Ectodermal cell (in vitro differentiated cells): ENCODE data around the gene HMGN4.

Experiments
- H3K27ac ChIP-seq: 2 replicates; pipeline ENCODE4 v1.7.0; 2013; ENCODE audit warnings: mild to moderate bottlenecking, low read depth, low read length; ENCODE audit not compliant: insufficient read depth, poor library complexity, severe bottlenecking
- H3K27me3 ChIP-seq: 2 replicates; pipeline ENCODE4 v1.7.0; 2013; ENCODE audit warnings: mild to moderate bottlenecking, low read length; ENCODE audit not compliant: insufficient read depth, control insufficient read depth, poor library complexity, severe bottlenecking
- H3K36me3 ChIP-seq: one replicate; pipeline ENCODE4 v1.7.0; 2013; ENCODE audit warnings: low read length; ENCODE audit not compliant: control insufficient read depth, insufficient read depth
- H3K4me1 ChIP-seq: one replicate; pipeline ENCODE4 v1.7.0; 2013; ENCODE audit warnings: low read length; ENCODE audit not compliant: control insufficient read depth, insufficient read depth
- H3K4me3 ChIP-seq: 2 replicates; pipeline ENCODE4 v1.7.0; 2013; ENCODE audit warnings: low read depth, low read length, control low read depth; ENCODE audit not compliant: insufficient read depth
- H3K9me3 ChIP-seq: 2 replicates; pipeline ENCODE4 v1.7.0; 2013; ENCODE audit warnings: mild to moderate bottlenecking, low read length, moderate library complexity; ENCODE audit not compliant: control insufficient read depth
- WGBS, 2 experiments: methylation state at CpG; one replicate each; pipeline ENCODE4 v1.1.7; 2013; ENCODE audit warnings: missing lambda C conversion rate in 2 of 2; 5-methylcytosine and 5-hydroxymethylcytosine counted together

Gene HMGN4

DNA sequence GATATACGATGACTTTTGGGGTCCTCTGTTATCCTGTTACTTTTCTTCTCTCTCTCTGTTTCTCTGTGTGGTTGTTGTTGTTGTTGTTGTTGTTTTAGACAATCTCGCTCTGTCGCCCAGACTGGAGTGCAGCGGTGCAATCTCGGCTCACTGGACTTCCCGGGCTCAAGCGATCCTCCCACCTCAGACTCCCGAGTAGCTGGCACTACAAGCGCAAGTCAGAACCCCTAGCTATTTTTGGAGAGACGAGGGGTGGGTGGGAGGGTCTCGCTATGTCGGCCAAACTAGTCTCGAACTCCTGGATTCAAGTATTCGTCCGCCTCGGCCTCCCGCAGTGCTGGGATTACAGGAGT, 39.5 kb downstream of the HMGN4 start:
- peak overlapping the region; percentile 32 for H3K4me3 ChIP-seq
- no peaks in the 10 kb centered on the region for H3K36me3 ChIP-seq
- H3K27me3 ChIP-seq = peaks cover 41% of the 10 kb centered on the region
- peaks cover 2% of the 10 kb centered on the region for H3K9me3 ChIP-seq
- 6 to 8% methylated on average over 17 of the region's 17 CpGs for WGBS, 2 experiments
- H3K4me1 ChIP-seq = no peaks in the 10 kb centered on the region
- H3K27ac ChIP-seq = no peak overlapping the region

DNA sequence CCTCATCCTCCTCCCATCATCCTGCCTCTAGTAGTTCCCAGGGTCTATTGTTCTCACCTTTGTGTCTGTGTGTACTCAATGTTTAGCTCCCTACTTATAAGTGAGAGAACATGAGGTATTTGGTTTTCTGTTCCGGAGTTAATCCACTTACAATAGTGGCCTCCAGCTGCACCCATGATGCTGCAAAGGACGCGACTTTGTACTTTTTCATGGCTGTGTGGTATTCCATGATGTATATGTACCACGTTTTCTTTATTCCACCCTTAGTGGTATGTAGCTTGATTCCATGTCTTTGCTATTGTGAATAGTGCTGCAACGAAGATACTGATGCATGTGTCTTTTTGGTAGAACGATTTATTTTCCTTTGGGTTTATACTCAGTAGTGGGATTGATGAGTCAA, 40.1 kb downstream of the HMGN4 start:
- peaks cover 45% of the 10 kb centered on the region for H3K27me3 ChIP-seq
- no peaks in the 10 kb centered on the region for H3K36me3 ChIP-seq
- no peak overlapping the region for H3K4me3 ChIP-seq
- 92 to 93% methylated on average over 6 of the region's 6 CpGs for WGBS, 2 experiments
- no peaks in the 10 kb centered on the region for H3K4me1 ChIP-seq
- peaks cover 2% of the 10 kb centered on the region for H3K9me3 ChIP-seq
- no peak overlapping the region for H3K27ac ChIP-seq

DNA sequence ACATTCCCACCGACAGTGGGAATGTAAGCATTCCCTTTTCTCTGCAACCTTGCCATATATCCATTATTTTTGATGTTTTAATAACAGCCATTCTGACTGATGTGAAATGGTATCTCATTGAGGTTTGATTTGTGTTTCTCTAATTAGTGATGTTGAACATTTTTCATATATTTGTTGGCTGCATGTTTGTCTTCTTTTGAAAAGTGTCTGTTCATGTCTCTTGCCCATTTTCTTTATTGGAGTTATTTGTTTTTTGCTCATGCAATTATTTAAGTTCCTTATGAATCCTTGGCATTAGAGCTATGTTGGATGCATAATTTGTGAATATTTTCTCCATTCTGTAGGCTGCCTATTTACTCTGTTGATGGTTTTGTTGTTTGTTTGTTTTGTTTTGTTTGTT, 40.6 kb downstream of the HMGN4 start:
- H3K4me1 ChIP-seq = no peaks in the 10 kb centered on the region
- H3K36me3 ChIP-seq = no peaks in the 10 kb centered on the region
- 67% methylated on average over 1 of the region's 1 CpG; no CpG with 5 or more reads in 1 of the 2 experiments for WGBS, 2 experiments
- H3K27me3 ChIP-seq = peaks cover 49% of the 10 kb centered on the region
- peaks cover 2% of the 10 kb centered on the region for H3K9me3 ChIP-seq
- no peak overlapping the region for H3K27ac ChIP-seq
- H3K4me3 ChIP-seq = no peak overlapping the region

DNA sequence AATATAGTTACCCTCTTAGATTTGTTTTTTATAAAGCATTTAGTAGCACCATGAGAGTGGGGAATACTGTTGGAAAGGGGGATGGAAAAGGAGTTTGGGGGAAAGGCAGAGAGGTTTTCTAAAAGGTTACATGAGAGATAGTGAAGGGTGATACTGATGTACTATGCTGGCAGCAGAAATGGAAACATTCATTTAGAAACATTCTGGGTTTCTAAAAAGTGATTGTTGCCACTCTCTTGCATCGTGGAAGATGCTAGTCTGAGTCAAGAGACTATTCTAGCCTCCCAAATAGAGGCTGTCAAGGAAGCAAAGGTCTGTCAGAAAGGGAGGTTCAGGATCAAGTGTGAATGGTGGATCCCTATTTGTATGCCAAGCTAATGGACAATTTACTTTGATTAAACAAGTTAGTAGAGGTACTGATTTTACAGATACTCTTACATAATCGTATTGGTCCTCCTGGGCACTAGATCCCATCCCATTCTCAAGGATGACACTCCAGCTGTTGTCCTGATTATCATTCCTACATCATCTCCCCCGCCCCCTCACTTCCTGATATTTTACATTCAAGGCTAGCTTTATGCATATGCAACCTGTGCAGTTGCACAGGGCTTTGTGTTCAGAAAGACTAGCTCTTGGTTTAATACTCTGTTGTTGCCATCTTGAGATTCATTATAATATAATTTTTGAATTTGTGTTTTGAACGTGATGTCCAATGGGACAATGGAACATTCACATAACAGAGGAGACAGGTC, 43.2 kb downstream of the HMGN4 start:
- no peak overlapping the region for H3K4me3 ChIP-seq
- 62 to 80% methylated on average over 4 of the region's 4 CpGs for WGBS, 2 experiments
- H3K27me3 ChIP-seq = peaks cover 50% of the 10 kb centered on the region
- peaks cover 2% of the 10 kb centered on the region for H3K9me3 ChIP-seq
- no peaks in the 10 kb centered on the region for H3K36me3 ChIP-seq
- no peaks in the 10 kb centered on the region for H3K4me1 ChIP-seq
- no peak overlapping the region for H3K27ac ChIP-seq

DNA sequence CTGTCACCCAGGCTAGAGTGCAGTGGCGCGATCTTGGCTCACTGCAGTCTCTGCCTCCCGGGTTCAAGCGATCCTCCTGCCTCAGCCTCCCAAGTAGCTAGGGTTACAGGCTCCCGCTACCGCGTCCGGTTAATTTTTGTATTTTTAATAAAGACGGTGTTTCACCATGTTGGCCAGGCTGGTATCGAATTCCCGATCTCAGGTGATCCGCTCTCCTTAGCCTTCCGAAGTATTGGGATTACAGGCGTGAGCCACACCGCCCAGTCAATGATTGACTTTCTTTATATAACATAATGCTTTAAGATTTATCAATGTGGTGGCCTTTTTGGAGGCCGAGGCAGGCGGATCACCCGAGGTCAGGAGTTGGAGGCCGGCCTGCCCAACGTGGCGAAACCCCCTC, 50.8 kb downstream of the HMGN4 start:
- no peak overlapping the region for H3K27ac ChIP-seq
- 90 to 94% methylated on average over 20 to 21 of the region's 21 CpGs for WGBS, 2 experiments
- H3K9me3 ChIP-seq = no peaks in the 10 kb centered on the region
- H3K4me3 ChIP-seq = no peak overlapping the region
- H3K27me3 ChIP-seq = peaks cover 27% of the 10 kb centered on the region
- H3K4me1 ChIP-seq = no peaks in the 10 kb centered on the region
- H3K36me3 ChIP-seq = no peaks in the 10 kb centered on the region

DNA sequence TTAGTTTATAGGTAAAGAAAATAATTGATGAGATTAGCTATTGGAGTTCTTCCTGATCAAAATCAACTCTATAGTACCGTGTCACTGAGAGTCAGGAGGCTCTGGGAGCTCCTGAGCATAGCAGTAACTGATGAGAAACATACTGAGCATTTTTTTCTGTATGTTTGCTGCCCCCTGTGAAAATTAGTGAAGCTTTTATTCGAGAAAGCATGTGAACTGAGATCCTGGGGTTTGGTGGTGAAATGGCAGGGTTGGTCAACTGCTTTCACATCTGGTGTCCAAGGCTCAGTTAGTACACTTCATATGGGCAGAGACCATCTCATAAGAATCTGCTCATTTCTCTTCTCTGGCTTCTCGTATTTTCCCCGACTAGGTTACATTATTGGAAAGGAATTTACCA, 54.5 kb downstream of the HMGN4 start:
- Histone ChIP-seq H3K4me1 (no peaks in the 10 kb centered on the region), H3K27me3 (peaks cover 24% of the 10 kb centered on the region), H3K9me3 (no peaks in the 10 kb centered on the region), H3K4me3 (no peak overlapping the region), H3K36me3 (no peaks in the 10 kb centered on the region), H3K27ac (no peak overlapping the region)
- WGBS, 2 experiments = 77 to 85% methylated on average over 3 to 4 of the region's 4 CpGs

DNA sequence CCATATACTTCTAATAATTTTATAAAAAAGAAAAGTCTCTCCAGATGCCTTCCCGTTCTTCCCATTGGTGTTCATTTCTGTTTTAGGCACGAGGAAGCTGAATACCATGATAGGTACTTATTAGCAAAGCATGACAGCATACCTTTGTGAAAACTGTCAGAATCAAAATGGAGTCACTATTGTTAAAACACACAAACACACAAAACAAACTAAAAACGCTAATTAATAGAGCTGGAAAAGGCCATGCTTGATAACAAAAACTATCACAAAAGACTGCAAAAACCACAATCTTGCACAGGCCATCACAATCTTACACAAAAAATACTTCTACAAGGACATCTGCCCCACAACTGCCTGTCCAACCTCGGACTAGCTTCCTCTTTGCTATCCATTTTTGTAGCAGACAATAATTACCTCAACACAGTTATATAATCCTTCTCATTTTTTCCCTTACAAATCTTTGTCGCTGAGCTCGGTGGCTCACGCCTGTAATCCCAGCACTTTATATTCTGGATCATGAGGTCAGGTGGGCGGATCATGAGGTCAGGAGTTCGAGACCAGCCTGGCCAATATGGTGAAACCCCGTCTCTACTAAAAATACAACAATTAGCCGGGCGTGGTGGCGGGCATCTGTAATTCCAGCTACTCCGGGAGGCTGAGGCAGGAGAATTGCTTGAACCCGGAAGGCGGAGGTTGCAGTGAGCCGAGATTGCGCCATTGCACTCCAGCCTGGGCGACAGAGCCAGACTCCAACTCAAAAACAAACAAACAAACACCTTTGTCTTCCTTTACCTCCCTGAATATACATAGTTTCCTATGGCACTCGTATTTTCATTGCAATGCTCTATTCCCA, 55.3 kb downstream of the HMGN4 start:
- peak overlapping the region; percentile 32 for H3K4me3 ChIP-seq

DNA sequence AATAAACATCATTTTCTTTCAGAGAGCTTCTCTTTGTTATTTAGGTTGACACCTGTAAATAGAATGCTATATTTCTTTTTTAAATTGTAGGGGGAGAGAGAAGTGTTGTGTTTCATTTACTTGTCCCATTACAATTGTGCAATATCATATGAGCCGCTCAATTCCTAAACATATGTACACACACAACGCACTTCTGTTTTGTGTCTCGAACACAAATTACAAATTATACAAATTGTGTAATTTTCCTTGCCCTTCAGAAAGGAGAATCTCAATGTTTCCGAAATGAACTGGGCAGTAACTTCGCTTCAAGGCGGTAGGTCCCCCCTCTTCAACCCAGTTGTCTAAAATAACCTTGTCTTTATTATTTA, 55.9 kb downstream of the HMGN4 start:
- Histone ChIP-seq H3K9me3 (no peaks in the 10 kb centered on the region), H3K27me3 (peaks cover 24% of the 10 kb centered on the region), H3K4me1 (no peaks in the 10 kb centered on the region), H3K4me3 (peak overlapping the region; percentile 32), H3K36me3 (peaks cover 8% of the 10 kb centered on the region), H3K27ac (no peak overlapping the region)
- WGBS, 2 experiments = 41 to 42% methylated on average over 6 of the region's 6 CpGs

More for the DNA sequence above, 55.3 kb downstream of the HMGN4 start:
- peaks cover 24% of the 10 kb centered on the region for H3K27me3 ChIP-seq
- 44 to 45% methylated on average over 20 of the region's 20 CpGs for WGBS, 2 experiments
- H3K4me1 ChIP-seq = no peaks in the 10 kb centered on the region
- no peaks in the 10 kb centered on the region for H3K9me3 ChIP-seq
- H3K27ac ChIP-seq = no peak overlapping the region
- peaks cover 5% of the 10 kb centered on the region for H3K36me3 ChIP-seq

DNA sequence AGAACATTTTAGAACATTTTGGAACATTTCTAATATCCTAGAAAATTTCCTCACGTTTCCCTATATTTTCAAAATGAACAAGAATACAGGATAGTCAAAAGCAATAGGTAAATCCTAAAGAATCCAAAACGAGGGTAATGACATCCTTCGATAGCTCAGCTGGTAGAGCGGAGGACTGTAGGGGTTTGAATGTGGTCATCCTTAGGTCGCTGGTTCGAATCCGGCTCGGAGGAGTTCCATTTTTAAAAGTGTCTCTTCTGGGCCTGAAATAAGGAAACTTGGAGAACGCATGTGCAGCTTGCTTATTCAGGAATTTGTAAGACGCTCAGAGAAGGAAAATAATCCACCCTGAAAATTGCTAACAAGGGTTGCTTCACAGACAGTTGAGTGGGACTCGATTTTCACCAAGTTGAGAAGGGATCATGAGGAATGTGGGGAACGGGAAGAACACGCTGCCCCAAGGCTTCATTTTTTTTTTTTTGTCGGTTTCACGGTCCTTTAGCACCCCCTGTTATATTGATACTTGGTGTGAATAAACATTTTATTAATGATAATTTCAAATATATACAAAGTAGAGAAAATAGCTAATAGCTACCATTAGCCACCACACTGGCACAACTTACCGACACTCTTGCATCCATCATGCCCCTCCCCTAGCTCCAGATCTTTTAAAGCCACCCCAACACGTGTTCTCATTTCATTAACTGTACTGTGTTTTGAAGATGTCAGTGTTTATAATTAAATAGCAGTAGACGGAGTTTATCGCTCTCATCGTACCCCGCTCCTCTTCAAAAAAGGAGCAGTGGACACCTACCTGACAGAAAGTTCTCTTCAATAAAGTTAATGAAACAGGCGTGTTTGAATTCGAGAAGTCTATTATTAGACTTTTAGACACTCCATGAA, 56.8 kb downstream of the HMGN4 start:
- H3K27me3 ChIP-seq = peaks cover 24% of the 10 kb centered on the region
- H3K9me3 ChIP-seq = no peaks in the 10 kb centered on the region
- H3K27ac ChIP-seq = peak overlapping the region; percentile 59
- H3K4me3 ChIP-seq = peak overlapping the region; percentile 74
- H3K36me3 ChIP-seq = peaks cover 8% of the 10 kb centered on the region
- WGBS, 2 experiments = 21 to 23% methylated on average over 20 to 21 of the region's 23 CpGs
- H3K4me1 ChIP-seq = no peaks in the 10 kb centered on the region
